ENCODE results near the gene SEMA4D.

- TF ChIP-seq CTCF (conservative IDR thresholded peaks at IDR 0.05; ENCODE audit: low read depth, low read length) (no peak), EZH2 (IDR thresholded peaks at IDR 0.05; ENCODE audit: low read length, unreplicated experiment) (no peak)
Measured at GRCh38 chr9:89379508-89380115, 118.3 kb downstream of the SEMA4D start.
